ENCODE results near the gene UNC119.
"Not testable (repeated sequence)": the region's sequence is repeated elsewhere in the genome, so short reads cannot be mapped to it uniquely, and the experiment has no call there.

The UNC119 gene

GRCh38 chr17:28579526-28579925 lies 27.1 kb upstream of the UNC119 start:
- H3K9me3 ChIP-seq (replicated peaks; ENCODE audit: low read length): no peaks in the 10 kb centered on the region
- no peaks in the 10 kb centered on the region for H3K27me3 ChIP-seq (ENCODE audit: control insufficient read depth, insufficient read depth, low read length)
- no peak overlapping the region for H3K4me2 ChIP-seq (ENCODE audit: low read length)
- H3K9ac ChIP-seq (ENCODE audit: low read depth, low read length): no peak overlapping the region
- H3K4me3 ChIP-seq (ENCODE audit: low read length): no peak overlapping the region
- H3K4me1 ChIP-seq (ENCODE audit: control insufficient read depth, insufficient read depth, low read length): peaks cover 7% of the 10 kb centered on the region
- peaks cover 68% of the 10 kb centered on the region for H3K36me3 ChIP-seq (ENCODE audit: insufficient read depth, low read length)

- Histone ChIP-seq H3K36me3 (ENCODE audit: insufficient read depth, low read length) (peaks cover 61% of the 10 kb centered on the region), H3K27me3 (ENCODE audit: control insufficient read depth, insufficient read depth, low read length) (no peaks in the 10 kb centered on the region), H3K4me2 (ENCODE audit: low read length) (no peak overlapping the region), H3K4me1 (ENCODE audit: control insufficient read depth, insufficient read depth, low read length) (peaks cover 7% of the 10 kb centered on the region), H3K9ac (ENCODE audit: low read depth, low read length) (no peak overlapping the region), H3K9me3 (replicated peaks; ENCODE audit: low read length) (no peaks in the 10 kb centered on the region), H3K4me3 (ENCODE audit: low read length) (no peak overlapping the region)
Measured at GRCh38 chr17:28578246-28579195, 26.1 kb upstream of the UNC119 start.

GRCh38 chr17:28577466-28577824 lies 25.0 kb upstream of the UNC119 start:
- Histone ChIP-seq H3K4me2 (ENCODE audit: low read length) (no peak overlapping the region), H3K9me3 (replicated peaks; ENCODE audit: low read length) (no peaks in the 10 kb centered on the region), H3K4me3 (ENCODE audit: low read length) (no peak overlapping the region), H3K27me3 (ENCODE audit: control insufficient read depth, insufficient read depth, low read length) (no peaks in the 10 kb centered on the region), H3K4me1 (ENCODE audit: control insufficient read depth, insufficient read depth, low read length) (peaks cover 17% of the 10 kb centered on the region), H3K9ac (ENCODE audit: low read depth, low read length) (no peak overlapping the region), H3K36me3 (ENCODE audit: insufficient read depth, low read length) (peaks cover 50% of the 10 kb centered on the region)

GRCh38 chr17:28576758-28577465 lies 24.5 kb upstream of the UNC119 start, which contains the start of gene ALDOC:
ALDOC (minus strand) TSS chr17:28576895; CDS start chr17:28575532, 1,363 bp downstream.
- Histone ChIP-seq H3K4me3 (ENCODE audit: low read length) (peak within 1 kb of the TSS; percentile 49), H3K4me2 (ENCODE audit: low read length) (peak within 1 kb of the TSS; percentile 72), H3K36me3 (ENCODE audit: insufficient read depth, low read length) (peaks cover 46% of the 10 kb centered on the region), H3K4me1 (ENCODE audit: control insufficient read depth, insufficient read depth, low read length) (peaks cover 23% of the 10 kb centered on the region), H3K27me3 (ENCODE audit: control insufficient read depth, insufficient read depth, low read length) (no peaks in the 10 kb centered on the region), H3K9ac (ENCODE audit: low read depth, low read length) (no peak within 1 kb of the TSS), H3K9me3 (replicated peaks; ENCODE audit: low read length) (no peaks in the 10 kb centered on the region)

- H3K9ac ChIP-seq (ENCODE audit: low read depth, low read length); H3K27me3 ChIP-seq (ENCODE audit: control insufficient read depth, insufficient read depth, low read length); H3K4me2 ChIP-seq (ENCODE audit: low read length); H3K9me3 ChIP-seq (replicated peaks; ENCODE audit: low read length); H3K4me3 ChIP-seq (ENCODE audit: low read length): not testable (repeated sequence)
- peaks cover 25% of the 10 kb centered on the region for H3K4me1 ChIP-seq (ENCODE audit: control insufficient read depth, insufficient read depth, low read length)
- peaks cover 42% of the 10 kb centered on the region for H3K36me3 ChIP-seq (ENCODE audit: insufficient read depth, low read length)
Measured at GRCh38 chr17:28576016-28576415, 23.6 kb upstream of the UNC119 start.

GRCh38 chr17:28575126-28575795 lies 22.8 kb upstream of the UNC119 start:
- no peak overlapping the region for H3K4me3 ChIP-seq (ENCODE audit: low read length)
- H3K4me2 ChIP-seq (ENCODE audit: low read length): no peak overlapping the region
- H3K36me3 ChIP-seq (ENCODE audit: insufficient read depth, low read length): peaks cover 39% of the 10 kb centered on the region
- H3K27me3 ChIP-seq (ENCODE audit: control insufficient read depth, insufficient read depth, low read length): no peaks in the 10 kb centered on the region
- peaks cover 28% of the 10 kb centered on the region for H3K4me1 ChIP-seq (ENCODE audit: control insufficient read depth, insufficient read depth, low read length)
- no peaks in the 10 kb centered on the region for H3K9me3 ChIP-seq (replicated peaks; ENCODE audit: low read length)
- no peak overlapping the region for H3K9ac ChIP-seq (ENCODE audit: low read depth, low read length)

- Histone ChIP-seq H3K27me3 (ENCODE audit: control insufficient read depth, insufficient read depth, low read length) (no peaks in the 10 kb centered on the region), H3K4me2 (ENCODE audit: low read length) (no peak overlapping the region), H3K36me3 (ENCODE audit: insufficient read depth, low read length) (peaks cover 34% of the 10 kb centered on the region), H3K4me3 (ENCODE audit: low read length) (no peak overlapping the region), H3K9ac (ENCODE audit: low read depth, low read length) (no peak overlapping the region), H3K4me1 (ENCODE audit: control insufficient read depth, insufficient read depth, low read length) (peaks cover 30% of the 10 kb centered on the region), H3K9me3 (replicated peaks; ENCODE audit: low read length) (no peaks in the 10 kb centered on the region)
Measured at GRCh38 chr17:28574526-28574925, 22.1 kb upstream of the UNC119 start.

GRCh38 chr17:28573966-28574480 lies 21.6 kb upstream of the UNC119 start:
- Histone ChIP-seq H3K4me2 (ENCODE audit: low read length) (no peak overlapping the region), H3K36me3 (ENCODE audit: insufficient read depth, low read length) (peaks cover 29% of the 10 kb centered on the region), H3K4me3 (ENCODE audit: low read length) (no peak overlapping the region), H3K9me3 (replicated peaks; ENCODE audit: low read length) (no peaks in the 10 kb centered on the region), H3K9ac (ENCODE audit: low read depth, low read length) (no peak overlapping the region), H3K4me1 (ENCODE audit: control insufficient read depth, insufficient read depth, low read length) (peaks cover 30% of the 10 kb centered on the region), H3K27me3 (ENCODE audit: control insufficient read depth, insufficient read depth, low read length) (no peaks in the 10 kb centered on the region)

- Histone ChIP-seq H3K4me3 (ENCODE audit: low read length) (no peak overlapping the region), H3K36me3 (ENCODE audit: insufficient read depth, low read length) (peaks cover 24% of the 10 kb centered on the region), H3K4me1 (ENCODE audit: control insufficient read depth, insufficient read depth, low read length) (peaks cover 30% of the 10 kb centered on the region)
Measured at GRCh38 chr17:28573521-28573920, 21.1 kb upstream of the UNC119 start.

GRCh38 chr17:28573040-28573380 lies 20.6 kb upstream of the UNC119 start:
- peak overlapping the region; percentile 19 for H3K4me2 ChIP-seq (ENCODE audit: low read length)
- H3K36me3 ChIP-seq (ENCODE audit: insufficient read depth, low read length): peaks cover 19% of the 10 kb centered on the region
- no peaks in the 10 kb centered on the region for H3K9me3 ChIP-seq (replicated peaks; ENCODE audit: low read length)
- H3K4me1 ChIP-seq (ENCODE audit: control insufficient read depth, insufficient read depth, low read length): peaks cover 30% of the 10 kb centered on the region
- no peaks in the 10 kb centered on the region for H3K27me3 ChIP-seq (ENCODE audit: control insufficient read depth, insufficient read depth, low read length)
- H3K4me3 ChIP-seq (ENCODE audit: low read length): no peak overlapping the region
- H3K9ac ChIP-seq (ENCODE audit: low read depth, low read length): no peak overlapping the region

More at GRCh38 chr17:28573521-28573920, 21.1 kb upstream of the UNC119 start:
- Histone ChIP-seq H3K9ac (ENCODE audit: low read depth, low read length) (no peak overlapping the region), H3K27me3 (ENCODE audit: control insufficient read depth, insufficient read depth, low read length) (no peaks in the 10 kb centered on the region), H3K9me3 (replicated peaks; ENCODE audit: low read length) (no peaks in the 10 kb centered on the region), H3K4me2 (ENCODE audit: low read length) (no peak overlapping the region)

Measured in skeletal muscle satellite cell (primary cell).